Skeletal muscle cell (primary cell): ENCODE measurements around the gene ST7.
A peak's percentile ranks its signal among the peaks of the same experiment; 100 is the strongest.

Experiments
- DNase-seq: peaks from one replicate; pipeline ENCODE4 v3.0.0-alpha.2; 2010; ENCODE audit warnings: low read depth
- H3K4me3 ChIP-seq: 2 replicates; pipeline ENCODE4 v1.5.1; 2011; ENCODE audit warnings: low read depth, mild to moderate bottlenecking, control low read depth, low read length, moderate library complexity

ST7 gene

DNA sequence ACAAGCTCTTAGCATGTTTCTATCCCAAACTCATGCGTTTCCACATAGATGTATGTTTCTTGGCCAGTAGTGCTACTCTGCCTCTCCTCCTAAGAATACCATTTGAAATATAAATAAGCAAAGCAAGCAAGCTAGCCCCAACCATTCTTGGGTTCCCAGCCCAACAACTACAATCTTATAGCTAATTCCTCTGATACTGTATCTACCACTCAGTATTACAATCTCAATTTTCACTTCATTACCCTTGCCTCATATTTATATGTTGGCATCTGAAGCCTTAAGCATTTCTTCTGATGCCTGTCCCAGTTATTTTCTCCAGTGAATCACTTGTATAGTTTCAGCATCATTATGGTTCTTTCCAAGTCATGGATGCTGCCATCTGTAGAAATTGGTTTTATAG lies 181.1 kb downstream of the ST7 start:
- no peak overlapping the region for H3K4me3 ChIP-seq
- no peak for DNase-seq

DNA sequence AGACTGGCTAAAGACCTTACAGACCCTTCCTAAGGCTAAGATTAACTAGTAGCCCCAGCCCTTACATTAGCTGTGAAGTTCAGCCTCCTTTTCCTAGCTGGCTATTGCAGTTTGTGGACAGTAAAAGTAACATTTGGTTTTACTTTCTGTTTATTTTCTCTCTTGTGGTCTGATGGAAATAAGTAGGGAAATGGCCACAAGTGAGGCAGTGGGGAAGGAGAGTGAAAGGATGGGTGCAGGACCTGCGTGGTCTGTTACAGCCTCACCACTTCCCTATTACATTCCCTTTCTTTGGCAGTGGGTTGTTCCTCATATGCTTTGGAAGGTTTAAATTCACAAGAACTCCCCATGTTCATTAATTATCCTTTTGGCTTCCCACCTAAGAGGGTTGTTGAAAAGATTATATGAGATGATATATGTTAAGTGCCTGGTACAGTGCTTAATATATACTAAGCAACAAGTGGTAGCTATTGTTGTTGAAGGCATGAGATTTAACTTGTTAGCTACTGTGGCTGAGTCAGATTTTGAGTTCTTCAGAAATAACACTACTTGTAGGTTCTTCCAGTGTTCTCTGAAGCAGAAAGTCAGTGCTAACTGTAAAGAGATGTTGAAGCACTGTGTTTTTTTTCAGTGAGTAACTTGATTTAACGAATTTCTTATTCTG lies 181.7 kb downstream of the ST7 start:
- DNase-seq, result no peak
- H3K4me3 ChIP-seq, result no peak overlapping the region

DNA sequence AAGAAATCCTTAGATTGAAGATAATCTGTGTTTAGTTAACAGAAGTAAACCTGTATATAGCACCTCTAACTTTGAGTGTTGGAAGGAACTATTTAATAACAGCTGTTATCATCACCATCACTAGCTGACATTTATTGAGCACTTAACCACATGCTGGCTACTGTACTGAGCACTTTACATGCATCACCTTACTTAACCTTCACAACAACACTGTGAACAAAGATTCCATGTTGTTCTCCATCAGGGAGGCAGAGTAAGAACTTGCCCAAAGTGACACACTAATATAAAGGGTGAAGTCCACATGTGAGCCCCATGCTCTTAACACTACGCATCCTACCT lies 182.2 kb downstream of the ST7 start:
- no peak for DNase-seq
- no peak overlapping the region for H3K4me3 ChIP-seq

DNA sequence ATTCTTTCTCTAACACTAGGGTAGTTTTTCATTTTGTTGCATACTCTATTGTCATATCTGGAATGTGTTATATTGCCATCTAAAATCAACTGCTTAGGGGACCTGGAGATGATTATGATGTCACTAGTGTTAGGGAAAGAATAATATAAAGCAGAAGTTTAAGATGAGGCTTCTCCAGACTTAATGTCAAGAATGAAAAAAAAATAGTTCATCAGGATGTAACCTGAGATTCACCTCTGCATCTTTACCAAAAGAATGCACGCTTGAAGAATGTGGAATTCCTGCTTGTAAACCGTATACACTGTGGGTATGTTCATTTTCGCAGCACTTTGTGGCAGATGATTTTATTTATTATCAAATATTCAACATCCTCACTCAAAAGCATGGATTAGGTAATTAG lies 184.6 kb downstream of the ST7 start:
- no peak for DNase-seq
- H3K4me3 ChIP-seq, result no peak overlapping the region

DNA sequence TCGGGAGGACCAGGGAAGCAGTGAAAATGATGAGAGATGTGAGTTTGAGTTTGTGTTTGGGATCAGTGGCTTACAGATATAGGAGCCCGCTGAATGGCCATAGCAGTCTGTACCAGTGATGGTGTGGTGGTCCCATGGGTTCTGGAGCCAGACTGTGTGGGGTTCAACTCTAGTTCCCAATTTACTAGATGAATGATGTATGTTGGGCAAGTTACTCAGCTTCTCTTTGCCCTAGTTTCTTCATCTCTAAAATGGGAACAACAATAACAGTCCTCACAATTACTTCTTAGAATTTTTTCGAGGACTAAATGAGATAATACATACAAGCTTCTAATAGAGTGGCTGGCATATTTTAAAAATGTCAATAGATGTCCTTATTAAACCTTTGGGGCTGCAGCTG lies 185.2 kb downstream of the ST7 start:
- no peak for DNase-seq

DNA sequence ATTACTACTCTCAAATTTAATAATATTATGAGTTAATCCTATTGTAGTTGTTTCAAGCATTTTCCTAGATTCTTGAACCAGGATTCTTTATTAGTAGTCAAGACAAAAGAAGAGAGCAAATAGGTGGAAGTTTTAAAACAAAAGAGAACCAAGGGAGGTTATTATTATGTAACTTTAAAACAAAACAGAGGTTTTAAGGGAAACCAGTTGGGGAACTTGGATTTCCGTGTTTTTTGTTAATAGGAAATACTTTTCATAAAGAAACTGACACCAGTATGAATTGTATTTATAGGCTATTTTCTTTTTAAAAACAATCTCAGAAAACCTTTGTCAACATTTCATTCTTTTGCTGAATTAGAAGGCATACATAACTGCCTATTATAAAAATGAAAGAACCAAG lies 185.7 kb downstream of the ST7 start:
- H3K4me3 ChIP-seq, result no peak overlapping the region
- DNase-seq, result no peak

More for the DNA sequence above, 185.2 kb downstream of the ST7 start:
- H3K4me3 ChIP-seq, result no peak overlapping the region

DNA sequence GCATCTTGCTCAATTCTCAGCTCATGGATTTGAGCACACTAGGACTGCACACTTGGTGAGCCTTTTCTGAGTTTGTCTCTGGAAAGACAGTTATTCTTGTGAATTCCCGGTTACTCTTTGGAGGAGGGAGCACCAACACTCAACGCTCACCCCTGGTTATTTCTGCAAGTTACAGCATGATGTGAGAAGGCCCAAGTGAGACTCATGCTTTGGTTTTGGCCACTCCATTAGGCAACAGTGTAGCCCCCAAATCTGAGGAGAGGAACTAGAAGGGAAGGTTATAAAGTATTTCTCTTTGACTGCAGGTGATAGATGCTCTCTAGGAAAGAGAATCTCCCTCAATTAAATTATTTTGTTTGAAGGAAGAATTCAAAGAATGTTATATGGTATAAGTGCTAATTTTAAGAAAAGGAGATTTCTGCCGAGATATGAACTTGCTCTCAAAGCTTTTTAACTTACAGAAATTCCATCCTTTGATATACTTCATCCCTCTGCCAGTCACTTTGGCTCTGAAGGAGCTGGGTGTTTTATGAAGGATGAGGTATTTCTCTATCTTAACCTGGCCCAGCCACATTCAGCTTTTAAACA lies 186.2 kb downstream of the ST7 start:
- no peak for DNase-seq
- no peak overlapping the region for H3K4me3 ChIP-seq

DNA sequence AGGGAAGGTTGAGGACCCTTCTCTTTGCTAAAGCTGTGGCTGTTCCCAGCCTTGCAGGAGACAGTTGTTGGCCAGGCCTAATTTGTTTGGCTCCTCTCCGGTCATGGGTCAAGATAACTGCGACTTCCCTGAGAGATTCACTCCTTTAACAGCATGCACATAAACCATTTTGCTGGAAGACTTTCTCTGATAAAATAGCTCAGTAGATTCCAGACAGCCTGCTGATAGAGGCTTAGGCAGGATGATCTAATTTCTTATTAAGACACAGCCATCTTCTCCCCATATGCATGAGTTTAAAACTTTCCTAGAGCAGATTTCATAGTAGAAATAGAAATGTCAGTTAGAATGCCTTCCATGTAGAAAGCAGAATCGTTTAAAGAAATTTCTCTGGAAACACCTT lies 187.6 kb downstream of the ST7 start:
- no peak overlapping the region for H3K4me3 ChIP-seq
- DNase-seq, result no peak

DNA sequence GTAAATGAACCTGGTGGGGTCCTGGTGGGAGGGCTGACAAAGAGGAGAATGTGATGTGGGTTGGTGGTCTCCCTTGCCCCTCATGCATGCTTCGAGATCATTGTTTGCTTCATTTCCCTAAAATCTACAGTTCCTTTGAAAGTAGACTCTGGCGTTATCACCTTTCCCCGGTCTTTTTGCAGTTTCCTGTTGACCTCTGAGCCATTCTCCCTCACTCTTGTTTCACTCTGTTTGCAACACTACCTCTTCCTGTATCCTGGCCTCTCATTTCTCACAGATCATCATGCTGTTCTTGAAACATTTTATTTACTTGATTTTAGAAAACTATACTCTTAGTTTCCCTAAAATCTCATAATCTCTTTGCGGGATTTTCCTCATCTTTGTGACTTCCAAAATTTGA lies 189.8 kb downstream of the ST7 start:
- H3K4me3 ChIP-seq, result no peak overlapping the region
- DNase-seq, result no peak

DNA sequence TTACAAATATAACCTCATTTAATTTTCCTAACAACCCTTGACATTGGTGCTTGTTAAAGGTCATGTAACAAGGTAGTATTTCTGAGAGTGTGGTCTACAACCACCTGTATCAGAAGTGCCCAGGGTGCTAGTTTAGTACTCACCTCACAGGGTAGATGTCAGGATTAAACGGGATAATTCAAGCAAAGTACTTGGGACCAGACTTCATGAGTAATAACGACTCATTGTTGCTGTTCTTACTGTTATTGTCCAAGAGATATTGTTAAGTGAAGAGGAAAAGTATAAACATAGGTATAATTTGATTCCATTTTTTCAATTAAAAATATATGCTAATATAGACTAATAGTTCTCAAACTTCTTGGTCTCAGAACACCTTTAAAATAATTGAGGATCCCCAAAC lies 190.3 kb downstream of the ST7 start:
- no peak overlapping the region for H3K4me3 ChIP-seq
- no peak for DNase-seq

DNA sequence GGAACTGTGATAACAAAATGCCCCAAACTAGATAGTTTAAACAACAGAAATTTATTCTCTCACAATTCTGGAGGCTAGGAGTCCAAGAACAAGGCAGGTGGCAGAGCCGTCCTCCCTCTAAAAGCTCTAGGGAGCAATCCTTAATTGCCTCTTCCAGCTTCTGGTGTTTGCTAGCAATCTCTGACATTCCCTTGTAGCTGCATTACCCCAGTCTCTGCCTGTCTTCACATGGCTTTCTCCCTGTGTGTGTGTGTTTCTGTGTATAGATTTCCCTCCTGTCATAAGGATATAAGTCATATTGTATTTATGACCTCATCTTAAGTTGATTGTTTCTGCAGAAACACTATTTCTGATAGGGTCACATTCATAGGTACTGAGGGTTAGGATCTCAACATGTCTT lies 192.0 kb downstream of the ST7 start:
- no peak overlapping the region for H3K4me3 ChIP-seq
- no peak for DNase-seq

DNA sequence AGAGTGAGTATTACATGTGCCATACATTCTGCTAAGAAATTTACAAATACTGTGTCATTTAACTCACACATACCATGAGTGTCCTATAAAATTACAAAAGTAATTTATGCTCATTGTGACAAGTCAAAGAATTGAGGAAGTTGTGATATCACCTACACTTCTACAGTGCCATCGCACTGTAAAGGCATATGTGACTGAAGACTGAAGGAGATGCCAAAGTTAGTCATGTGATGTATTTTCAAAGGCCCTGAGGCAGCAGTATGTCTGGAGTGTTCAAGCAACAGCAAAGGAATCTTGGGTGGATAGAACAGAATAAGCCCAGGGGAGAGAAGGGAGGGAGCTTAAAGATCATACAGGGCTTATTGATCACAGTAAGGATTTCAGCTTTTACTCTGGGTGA lies 192.8 kb downstream of the ST7 start:
- no peak for DNase-seq

DNA sequence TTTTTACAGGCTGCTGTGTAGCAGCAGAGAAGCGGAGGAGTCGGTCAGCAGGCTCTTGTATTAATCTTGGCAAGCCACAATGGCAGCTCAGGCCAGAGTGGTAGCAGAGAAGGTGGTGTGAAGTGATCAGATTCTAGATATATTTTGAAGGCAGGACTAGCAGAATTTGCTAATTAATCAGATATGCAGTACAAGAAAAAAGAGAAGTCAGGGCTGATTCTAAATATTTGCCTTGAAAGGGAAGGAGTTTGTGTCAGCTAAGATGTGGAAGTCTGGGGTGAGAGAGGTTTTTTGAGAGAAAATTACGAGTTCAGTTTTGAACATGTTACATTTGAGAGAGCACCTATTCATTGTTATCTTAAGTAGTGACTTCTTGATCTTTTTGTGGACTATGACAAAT lies 193.2 kb downstream of the ST7 start:
- DNase-seq, result no peak

More for the DNA sequence above, 192.8 kb downstream of the ST7 start:
- H3K4me3 ChIP-seq, result no peak overlapping the region

DNA sequence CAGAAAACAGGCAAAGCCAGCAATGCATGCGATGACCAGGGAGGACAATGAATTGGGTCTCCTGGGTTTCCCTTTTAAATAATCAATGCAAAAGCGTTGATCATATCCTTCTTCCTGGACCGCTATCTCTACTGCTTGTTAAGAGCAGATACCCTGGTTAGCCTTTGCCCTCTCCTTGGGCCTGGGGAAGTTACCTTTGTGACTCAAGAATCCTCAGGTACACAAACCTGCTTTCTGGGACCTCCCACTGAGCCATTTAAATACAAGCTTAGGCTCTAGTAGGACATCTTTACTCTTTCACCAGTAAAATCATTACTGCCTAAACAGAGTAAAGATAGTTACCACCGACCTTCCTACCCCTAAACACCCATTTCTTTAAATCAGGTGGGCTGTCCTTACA lies 195.7 kb downstream of the ST7 start:
- no peak for DNase-seq
- no peak overlapping the region for H3K4me3 ChIP-seq

More for the DNA sequence above, 193.2 kb downstream of the ST7 start:
- H3K4me3 ChIP-seq, result no peak overlapping the region

DNA sequence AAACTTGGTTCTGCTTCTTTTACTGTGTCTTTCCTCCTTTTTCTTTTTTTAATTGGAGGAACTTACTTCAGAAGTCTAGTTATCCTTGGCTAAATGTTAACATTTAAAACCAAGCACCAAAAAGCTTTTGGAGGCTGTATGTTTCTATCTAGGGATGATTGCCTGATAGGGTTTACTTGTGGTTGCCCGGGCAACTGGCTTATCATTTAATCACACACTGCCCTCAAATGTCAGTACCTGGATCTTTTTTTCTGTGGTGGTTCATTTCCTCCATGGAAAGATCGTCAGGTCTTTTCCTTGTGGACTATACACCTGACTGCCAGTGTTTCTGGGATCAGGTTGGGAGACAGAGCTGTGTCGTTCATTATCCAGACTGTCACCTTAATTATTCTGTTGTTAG lies 196.4 kb downstream of the ST7 start:
- no peak overlapping the region for H3K4me3 ChIP-seq
- no peak for DNase-seq

DNA sequence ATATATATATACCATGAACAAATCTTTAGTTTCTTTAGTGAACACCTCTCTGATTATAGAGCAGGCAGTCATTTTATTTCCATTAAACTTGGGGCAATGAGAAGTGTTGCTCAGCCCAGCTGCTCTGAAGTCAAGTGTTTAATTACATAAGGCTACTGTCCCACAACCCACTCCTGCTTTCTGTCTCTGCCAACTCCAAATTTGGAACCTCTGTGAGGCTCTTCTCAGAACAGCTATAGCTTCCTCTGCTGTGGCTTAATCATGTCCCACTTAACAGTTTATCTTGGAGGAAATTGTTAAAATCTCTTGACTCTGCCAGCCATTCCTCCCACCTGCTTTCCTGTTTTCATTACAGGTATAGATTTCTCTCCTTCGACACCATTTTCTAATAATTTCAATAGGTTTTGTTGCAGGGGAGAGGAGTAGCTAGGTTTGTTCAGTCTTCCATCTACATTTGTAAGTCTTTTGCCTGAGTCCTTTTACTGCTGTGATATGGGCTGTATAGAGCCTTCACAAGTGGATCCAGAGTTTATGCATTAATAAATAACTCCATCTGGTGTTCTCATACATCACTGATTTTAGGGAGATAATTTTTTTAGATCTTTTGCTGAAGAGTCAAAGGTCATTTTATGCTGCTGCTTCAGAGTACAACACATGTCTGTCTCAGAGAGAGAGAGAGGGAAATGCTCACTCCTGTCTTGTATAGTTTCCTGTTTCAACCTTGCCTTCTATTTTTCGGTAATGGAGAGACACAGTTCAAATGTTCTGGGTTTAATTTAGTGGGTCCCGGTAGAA lies 199.1 kb downstream of the ST7 start:
- no peak for DNase-seq
- H3K4me3 ChIP-seq, result no peak overlapping the region

DNA sequence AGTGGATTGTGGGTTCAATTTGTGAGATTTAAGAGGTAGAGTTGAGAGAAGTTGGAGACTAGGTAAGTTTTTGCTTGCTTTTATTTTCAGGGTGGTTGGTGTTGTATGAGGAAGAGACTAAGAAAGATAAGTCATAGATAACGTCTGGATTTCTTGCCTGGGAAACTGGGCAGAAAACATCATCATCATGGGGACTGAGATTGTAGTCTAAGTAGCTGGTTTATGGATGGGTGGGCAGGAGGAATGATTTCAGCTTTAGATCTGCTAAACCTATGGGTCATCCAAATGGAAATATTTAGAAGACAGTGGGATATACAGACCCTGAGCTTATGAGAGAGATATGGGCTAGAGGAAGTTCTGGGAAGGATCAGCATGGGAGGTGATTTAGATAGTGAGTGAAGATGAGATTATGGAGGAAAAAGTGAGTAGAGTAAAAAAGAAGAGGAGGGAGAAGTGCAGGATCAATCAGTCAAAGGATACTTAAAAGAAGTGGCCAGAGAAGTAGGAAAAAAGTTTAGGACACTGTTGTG lies 199.8 kb downstream of the ST7 start:
- DNase-seq, result no peak
- H3K4me3 ChIP-seq, result no peak overlapping the region

DNA sequence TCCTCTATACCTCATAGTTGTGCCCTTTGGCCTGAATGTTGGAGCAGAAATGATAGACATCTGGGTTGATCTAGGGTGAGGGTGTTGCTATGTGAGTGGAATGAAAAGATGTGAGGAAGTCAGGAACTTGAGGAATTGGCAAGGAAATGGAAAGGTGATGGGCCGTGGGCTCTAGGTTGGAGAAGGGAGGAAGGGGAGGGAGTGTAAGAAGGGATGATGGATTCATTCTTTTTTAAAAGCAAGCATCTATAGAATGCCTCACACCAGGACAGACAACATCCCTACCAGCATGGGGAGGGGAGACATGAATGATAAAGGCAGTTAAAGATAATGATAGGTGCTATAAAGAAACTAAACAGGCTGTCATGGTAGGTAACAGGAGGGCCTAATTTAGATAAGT lies 201.4 kb downstream of the ST7 start:
- H3K4me3 ChIP-seq, result no peak overlapping the region
- DNase-seq, result no peak

DNA sequence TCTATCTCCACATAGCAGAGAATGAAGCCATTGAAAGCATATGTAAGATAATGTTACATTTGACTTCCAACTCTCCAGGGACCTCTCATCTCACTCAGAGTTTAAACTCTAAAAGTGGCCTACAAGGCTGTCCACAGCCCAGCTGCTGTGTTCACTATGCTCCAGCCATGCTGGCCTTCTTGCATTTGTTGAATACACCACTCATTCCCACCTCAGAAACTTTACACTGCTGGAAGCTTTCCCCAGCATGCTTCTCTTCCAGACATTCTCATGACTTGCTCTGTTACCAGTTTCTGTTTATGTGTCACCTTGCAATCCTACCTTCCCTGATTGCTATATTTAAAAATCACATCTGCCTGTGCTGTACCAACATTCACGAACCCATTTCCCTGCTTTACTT lies 202.4 kb downstream of the ST7 start:
- DNase-seq, result no peak

DNA sequence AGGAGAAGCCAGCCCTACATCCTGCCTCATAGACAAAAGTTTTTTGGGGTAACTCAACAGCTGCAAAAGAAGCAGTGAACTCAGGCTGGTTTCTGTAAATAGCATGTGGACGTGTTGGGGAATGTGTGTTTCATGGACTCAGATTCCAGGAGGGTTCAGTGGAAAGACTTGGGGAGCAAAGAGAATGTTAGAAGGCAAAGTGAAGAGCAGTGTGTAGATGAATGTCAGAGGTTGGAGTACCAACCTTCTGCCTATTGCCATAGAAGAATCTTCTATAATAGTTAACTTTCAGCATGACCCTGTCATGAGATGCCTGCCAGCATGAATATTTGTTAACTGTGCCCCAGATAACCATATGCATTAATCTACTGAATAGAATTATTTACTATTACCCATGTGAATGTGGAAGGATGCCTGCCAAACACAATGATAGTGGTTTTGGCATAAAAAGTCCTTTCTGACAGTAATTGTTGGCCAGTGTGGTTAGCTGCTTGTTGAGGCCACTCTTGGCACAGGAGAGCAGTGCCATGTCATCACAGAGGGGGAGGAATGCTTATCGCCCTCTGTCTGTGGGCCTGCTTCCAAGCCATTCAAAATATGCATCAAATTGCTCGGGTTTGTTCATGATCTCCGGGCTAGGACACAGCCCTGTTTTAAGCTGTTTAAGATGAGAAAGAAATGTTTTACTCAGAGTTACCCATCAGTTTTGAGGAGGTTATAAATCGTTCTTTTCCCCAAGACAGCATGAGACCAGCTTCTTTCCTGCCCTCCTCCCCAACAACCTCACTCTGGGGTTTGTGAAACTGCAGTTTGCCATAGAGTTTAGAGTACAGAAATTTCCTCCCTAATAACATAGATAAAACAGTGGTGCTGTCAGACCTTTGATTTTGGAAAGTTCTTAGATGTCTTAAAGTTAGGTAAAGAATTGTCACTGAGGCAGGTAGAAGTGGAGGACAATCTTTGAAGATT lies 204.2 kb downstream of the ST7 start:
- H3K4me3 ChIP-seq, result no peak overlapping the region
- peak; percentile 90 for DNase-seq

More for the DNA sequence above, 202.4 kb downstream of the ST7 start:
- H3K4me3 ChIP-seq, result no peak overlapping the region
